ENCODE results near the gene NQO2. TPM values are rescaled to one million over a fixed set of nuclear protein-coding genes. Genes with fewer than 3 reads are reported as not detected.
A peak's percentile ranks its signal among the peaks of the same experiment; 100 is the strongest.
"Not testable (repeated sequence)": the region's sequence is repeated elsewhere in the genome, so short reads cannot be mapped to it uniquely, and the experiment has no call there.

The NQO2 gene
- total RNA-seq, 1 donor from 2014 or later: 31.6 TPM

- ATAC-seq: no peak
Measured at GRCh38 chr6:3039384-3039783, 39.7 kb downstream of the NQO2 start.

GRCh38 chr6:3041147-3041546 lies 41.5 kb downstream of the NQO2 start:
- no peak for ATAC-seq

- ATAC-seq: no peak
Measured at GRCh38 chr6:3041606-3042005, 41.9 kb downstream of the NQO2 start.

- no peak for ATAC-seq
Measured at GRCh38 chr6:3045369-3045768, 45.7 kb downstream of the NQO2 start.

- no peak for ATAC-seq
Measured at GRCh38 chr6:3045777-3046176, 46.1 kb downstream of the NQO2 start.

GRCh38 chr6:3046295-3046694 lies 46.6 kb downstream of the NQO2 start:
- no peak for ATAC-seq

GRCh38 chr6:3048009-3048408 lies 48.3 kb downstream of the NQO2 start:
- not testable (repeated sequence) for ATAC-seq

- ATAC-seq: no peak
Measured at GRCh38 chr6:3052481-3053230, 53.0 kb downstream of the NQO2 start.

GRCh38 chr6:3053231-3053508 lies 53.5 kb downstream of the NQO2 start:
- no peak for ATAC-seq

GRCh38 chr6:3054229-3055157 lies 54.8 kb downstream of the NQO2 start:
- peak; percentile 32 for ATAC-seq

- ATAC-seq: not testable (repeated sequence)
Measured at GRCh38 chr6:3055158-3055499, 55.4 kb downstream of the NQO2 start.

- no peak for ATAC-seq
Measured at GRCh38 chr6:3057063-3057770, 57.5 kb downstream of the NQO2 start.

GRCh38 chr6:3058957-3059356 lies 59.3 kb downstream of the NQO2 start:
- no peak for ATAC-seq

GRCh38 chr6:3060092-3060491 lies 60.4 kb downstream of the NQO2 start:
- ATAC-seq: not testable (repeated sequence)

- no peak for ATAC-seq
Measured at GRCh38 chr6:3061501-3061941, 61.8 kb downstream of the NQO2 start.

- ATAC-seq: not testable (repeated sequence)
Measured at GRCh38 chr6:3063340-3063732, 63.6 kb downstream of the NQO2 start.

- peak; percentile 91 for ATAC-seq
Measured at GRCh38 chr6:3063733-3064700, 64.3 kb downstream of the NQO2 start.

GRCh38 chr6:3068329-3069214 lies 68.9 kb downstream of the NQO2 start, which contains the start of gene RIPK1:
RIPK1 (plus strand) TSS chr6:3068494; CDS start chr6:3076824, 8,330 bp downstream.
- ATAC-seq: peak; percentile 94
